NB4 (cell line): Measurements from ENCODE around the gene ADK.
A peak's percentile ranks its signal among the peaks of the same experiment; 100 is the strongest.

Source experiments
- DNase-seq: peaks from one replicate; pipeline ENCODE4 v3.0.0; 2010; ENCODE audit warnings: low read depth
- H3K4me3 ChIP-seq: one replicate; pipeline ENCODE4 v1.5.1; 2011; ENCODE audit warnings: mild to moderate bottlenecking, low read depth, low read length, moderate library complexity
- MYC ChIP-seq: IDR thresholded peaks from 2 replicates; pipeline ENCODE4 v1.6.1; 2011; ENCODE audit warnings: low read depth, low read length
- POLR2A ChIP-seq: IDR thresholded peaks from 2 replicates; pipeline ENCODE4 v1.6.1; 2011; ENCODE audit warnings: mild to moderate bottlenecking; ENCODE audit not compliant: insufficient read length; ENCODE audit errors: extremely low read depth
- TF ChIP-seq, protein P1 (sequence below): IDR thresholded peaks from 2 replicates; pipeline ENCODE4 v1.6.1; 2011; ENCODE audit warnings: low read depth, low read length
- TF ChIP-seq, protein P2 (sequence below): IDR thresholded peaks from one replicate; pipeline ENCODE4 v1.5.1; 2012; ENCODE audit warnings: low read depth, low read length

ADK gene

DNA sequence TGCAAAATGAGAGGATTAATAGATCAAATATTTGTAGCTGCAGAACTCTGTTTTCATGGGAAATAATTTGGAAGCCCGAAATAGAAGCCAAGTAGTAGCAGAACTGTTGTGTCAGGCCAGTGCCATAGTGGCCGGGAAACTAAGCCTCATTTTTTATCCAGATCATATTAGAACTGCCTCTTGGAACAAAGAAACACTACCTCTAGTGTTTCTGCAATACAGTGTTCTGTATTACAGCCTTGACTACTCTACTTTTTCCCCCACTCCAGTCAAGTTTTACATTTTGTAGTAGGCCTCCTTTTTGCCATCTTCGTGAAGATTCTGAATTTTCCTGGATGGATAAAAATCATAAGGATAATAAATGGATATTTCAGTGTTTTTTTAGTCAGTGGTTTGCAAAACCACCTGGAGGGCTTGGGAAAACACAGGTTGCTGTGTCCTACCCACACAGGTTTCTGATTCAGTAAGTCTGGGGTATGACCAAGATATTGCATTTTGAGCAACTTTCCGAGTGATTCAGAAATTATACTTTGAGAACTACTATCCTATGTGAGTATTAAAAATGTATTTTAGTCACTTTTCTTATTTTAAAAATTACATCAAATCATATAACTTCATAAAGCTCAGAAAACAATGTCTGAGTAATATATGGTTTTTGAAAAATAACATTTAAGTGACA is 349.1 kb downstream of the ADK start:
- TF ChIP-seq, protein P1, sequence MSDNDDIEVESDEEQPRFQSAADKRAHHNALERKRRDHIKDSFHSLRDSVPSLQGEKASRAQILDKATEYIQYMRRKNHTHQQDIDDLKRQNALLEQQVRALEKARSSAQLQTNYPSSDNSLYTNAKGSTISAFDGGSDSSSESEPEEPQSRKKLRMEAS: no peak
- TF ChIP-seq POLR2A (no peak), MYC (no peak)
- TF ChIP-seq, protein P2, sequence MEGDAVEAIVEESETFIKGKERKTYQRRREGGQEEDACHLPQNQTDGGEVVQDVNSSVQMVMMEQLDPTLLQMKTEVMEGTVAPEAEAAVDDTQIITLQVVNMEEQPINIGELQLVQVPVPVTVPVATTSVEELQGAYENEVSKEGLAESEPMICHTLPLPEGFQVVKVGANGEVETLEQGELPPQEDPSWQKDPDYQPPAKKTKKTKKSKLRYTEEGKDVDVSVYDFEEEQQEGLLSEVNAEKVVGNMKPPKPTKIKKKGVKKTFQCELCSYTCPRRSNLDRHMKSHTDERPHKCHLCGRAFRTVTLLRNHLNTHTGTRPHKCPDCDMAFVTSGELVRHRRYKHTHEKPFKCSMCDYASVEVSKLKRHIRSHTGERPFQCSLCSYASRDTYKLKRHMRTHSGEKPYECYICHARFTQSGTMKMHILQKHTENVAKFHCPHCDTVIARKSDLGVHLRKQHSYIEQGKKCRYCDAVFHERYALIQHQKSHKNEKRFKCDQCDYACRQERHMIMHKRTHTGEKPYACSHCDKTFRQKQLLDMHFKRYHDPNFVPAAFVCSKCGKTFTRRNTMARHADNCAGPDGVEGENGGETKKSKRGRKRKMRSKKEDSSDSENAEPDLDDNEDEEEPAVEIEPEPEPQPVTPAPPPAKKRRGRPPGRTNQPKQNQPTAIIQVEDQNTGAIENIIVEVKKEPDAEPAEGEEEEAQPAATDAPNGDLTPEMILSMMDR: no peak
- no peak for DNase-seq

DNA sequence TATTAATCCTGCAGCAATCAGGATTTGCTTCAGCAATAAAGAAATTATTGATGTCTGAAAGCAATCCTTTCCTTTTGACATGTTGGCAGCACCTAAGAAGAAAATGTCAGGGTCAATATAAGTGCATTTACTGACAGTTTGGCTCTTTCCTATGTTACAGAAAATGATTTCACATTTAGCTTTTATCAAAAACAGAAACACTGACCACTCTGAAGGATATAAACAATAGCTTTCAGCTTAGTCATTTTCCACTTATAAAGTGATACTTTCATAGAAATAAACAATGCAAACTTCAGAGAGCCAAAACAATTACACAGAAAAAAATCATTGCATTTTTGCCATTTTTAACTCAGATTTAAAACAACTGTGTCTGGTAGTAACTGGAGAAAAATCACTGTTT is 349.8 kb downstream of the ADK start:
- H3K4me3 ChIP-seq: no peak overlapping the region
- DNase-seq: no peak
- TF ChIP-seq, protein P2: no peak
- TF ChIP-seq, protein P1: no peak
- no peak for TF ChIP-seq POLR2A
- no peak for TF ChIP-seq MYC

More for the DNA sequence above, 349.1 kb downstream of the ADK start:
- no peak overlapping the region for H3K4me3 ChIP-seq

DNA sequence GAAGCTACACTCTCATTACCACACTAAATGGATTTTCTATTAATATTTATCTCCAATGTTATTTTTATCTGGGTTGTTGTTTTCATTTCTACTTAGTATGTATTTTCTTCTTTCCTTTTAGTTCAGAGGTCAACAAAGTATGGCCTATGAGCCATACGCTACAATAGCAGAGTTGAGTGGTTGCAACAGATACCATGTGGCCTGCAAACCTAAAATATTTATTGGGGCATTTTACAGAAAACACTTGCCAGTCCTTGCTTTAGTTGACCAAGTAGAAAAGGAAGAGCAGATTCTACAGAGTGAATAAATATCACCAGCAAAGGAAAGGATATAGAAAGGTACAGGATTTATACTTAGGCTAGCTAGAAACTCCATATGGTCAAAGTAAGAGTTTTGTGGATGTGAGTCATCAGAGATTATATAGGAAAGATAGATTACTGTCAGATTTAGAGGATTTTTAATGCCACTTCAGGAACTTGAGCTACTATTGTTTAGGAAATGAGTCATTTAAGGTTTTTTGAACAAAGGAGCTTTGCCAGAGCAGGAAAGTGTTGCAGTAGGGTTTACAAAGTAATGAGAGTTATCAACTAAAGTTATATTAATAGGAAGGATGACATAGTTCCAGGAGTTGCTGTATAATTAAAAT is 352.1 kb downstream of the ADK start:
- TF ChIP-seq, protein P2: no peak
- no peak for TF ChIP-seq POLR2A
- 0 out of 2 replicates have a peak, but pooled peaks have one; percentile 29 for TF ChIP-seq MYC
- TF ChIP-seq, protein P1: no peak
- H3K4me3 ChIP-seq: no peak overlapping the region
- peak; percentile 73 for DNase-seq

DNA sequence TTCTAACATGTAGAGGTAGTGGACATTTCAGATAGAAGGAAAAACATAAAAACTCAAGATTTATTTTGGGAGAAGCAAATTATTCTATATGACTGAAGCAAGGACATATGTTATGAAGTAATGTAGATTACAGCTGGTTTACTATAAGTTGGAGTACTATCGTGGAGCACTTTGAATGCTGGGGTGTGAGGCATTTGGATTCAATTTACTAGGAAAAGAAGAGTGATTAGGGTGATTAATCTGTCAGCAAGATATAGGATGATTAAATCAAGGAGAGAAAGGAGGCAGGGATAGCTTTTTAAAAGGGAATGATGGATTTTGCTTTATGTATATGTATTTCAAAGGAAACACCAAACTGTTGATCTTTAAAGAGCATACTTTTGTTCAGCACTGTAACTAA is 356.9 kb downstream of the ADK start:
- TF ChIP-seq POLR2A (no peak), MYC (no peak)
- TF ChIP-seq, protein P1: no peak
- TF ChIP-seq, protein P2: no peak
- H3K4me3 ChIP-seq: no peak overlapping the region
- DNase-seq: no peak

DNA sequence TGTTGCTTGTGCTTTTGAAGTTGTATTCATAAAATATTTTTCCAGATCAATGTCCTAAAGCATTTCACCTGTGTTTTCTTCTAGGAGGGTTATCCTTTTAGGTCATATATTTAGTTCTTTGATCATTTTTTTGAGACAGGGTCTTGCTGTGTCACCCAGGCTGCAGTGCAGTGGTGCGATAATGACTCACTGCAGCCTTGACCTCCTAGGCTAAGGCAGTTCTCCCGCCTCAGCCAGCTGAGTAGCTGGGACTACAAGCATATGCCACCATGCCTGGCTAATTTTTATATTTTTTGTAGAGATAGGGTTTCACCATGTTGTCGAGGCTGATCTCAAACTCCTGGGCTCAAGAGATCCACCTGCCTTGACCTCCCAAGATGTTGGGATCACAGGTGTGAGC is 359.6 kb downstream of the ADK start:
- TF ChIP-seq MYC (no peak), POLR2A (no peak)
- TF ChIP-seq, protein P2: no peak
- no peak for DNase-seq
- H3K4me3 ChIP-seq: no peak overlapping the region
